ENCODE data around the gene ITGB1BP2.
"Not testable (repeated sequence)": the region's sequence is repeated elsewhere in the genome, so short reads cannot be mapped to it uniquely, and the experiment has no call there.

Gene ITGB1BP2

GRCh38 chrX:71321731-71322130 lies 20.2 kb downstream of the ITGB1BP2 start:
- H3K27ac ChIP-seq, result no peak overlapping the region
- no peak for TF ChIP-seq CTCF (conservative IDR thresholded peaks at IDR 0.05)

DNA sequence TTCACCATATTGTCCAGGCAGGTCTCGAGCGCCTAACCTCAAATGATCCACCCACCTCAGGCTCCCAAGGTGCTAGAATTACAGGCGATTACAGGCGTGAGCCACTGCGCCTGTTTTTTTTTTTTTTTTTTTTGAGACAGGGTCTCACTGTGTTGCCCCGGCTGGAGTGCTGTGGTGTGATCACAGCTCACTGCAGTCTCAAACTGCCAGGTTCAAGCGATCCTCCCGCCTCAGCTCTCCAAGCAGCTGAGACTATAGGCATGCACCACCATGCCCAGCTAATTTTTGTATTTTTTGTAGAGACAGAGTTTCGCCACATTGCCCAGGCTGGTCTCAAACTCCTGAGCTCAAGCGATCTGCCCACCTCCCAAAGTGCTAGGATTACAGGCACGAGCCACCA lies 22.9 kb downstream of the ITGB1BP2 start:
- H3K27ac ChIP-seq, result not testable (repeated sequence)

GRCh38 chrX:71326394-71326793 lies 24.8 kb downstream of the ITGB1BP2 start:
- no peak overlapping the region for H3K27ac ChIP-seq
- TF ChIP-seq CTCF (conservative IDR thresholded peaks at IDR 0.05), result no peak

- not testable (repeated sequence) for H3K27ac ChIP-seq
These were observed 47.7 kb downstream of the ITGB1BP2 start for GRCh38 chrX:71349151-71349665.

DNA sequence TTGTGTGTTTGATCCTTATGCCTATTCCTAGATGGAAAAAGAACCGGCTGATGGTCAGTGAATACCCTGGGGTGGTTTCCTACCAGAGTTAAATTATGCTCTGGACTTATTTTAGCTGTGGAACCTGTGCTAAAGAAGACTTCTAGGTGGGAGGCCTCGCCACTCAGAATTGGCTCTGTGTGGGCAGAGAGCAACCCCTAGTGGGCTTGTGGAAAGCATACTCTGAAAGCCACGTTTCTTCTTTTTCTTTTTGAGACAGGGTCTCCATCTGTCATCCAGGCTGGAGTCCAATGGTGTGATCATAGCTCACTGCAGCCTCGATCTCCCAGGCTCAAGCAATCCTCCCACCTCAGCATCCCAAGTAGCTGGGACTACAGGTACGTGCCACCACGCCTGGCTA lies 48.3 kb downstream of the ITGB1BP2 start:
- H3K27ac ChIP-seq, result not testable (repeated sequence)

DNA sequence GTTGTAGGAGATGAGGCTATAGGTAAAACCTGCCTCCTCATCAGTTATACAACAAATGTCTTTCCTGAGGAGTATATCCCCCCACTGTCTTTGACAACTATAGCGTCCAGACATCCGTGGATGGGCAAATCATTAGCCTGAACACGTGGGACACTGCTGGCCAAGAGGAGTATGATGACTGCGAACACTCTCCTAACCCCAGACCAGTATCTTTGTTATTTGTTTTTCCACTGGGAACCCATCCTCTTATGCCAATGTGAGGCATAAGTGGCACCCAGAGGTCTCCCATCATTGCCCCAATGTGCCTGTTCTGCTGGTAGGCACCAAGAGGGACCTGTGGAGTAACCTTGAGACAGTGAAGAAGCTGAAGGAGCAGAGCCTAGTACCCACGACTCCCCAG lies 50.9 kb downstream of the ITGB1BP2 start:
- not testable (repeated sequence) for H3K27ac ChIP-seq
